Effector memory CD4-positive, alpha-beta T cell (primary cell): ENCODE results near the gene COL10A1.

Experiments used
- DNase-seq, 3 donors: peaks; one replicate each; pipeline ENCODE4 v3.0.0-alpha.2; 2020
- H3K27ac ChIP-seq: 2 replicates; pipeline ENCODE4 v1.7.0; 2013; ENCODE audit warnings: mild to moderate bottlenecking, low read length, moderate library complexity; ENCODE audit not compliant: insufficient read depth, poor library complexity, severe bottlenecking
- H3K27me3 ChIP-seq: replicated peaks from 2 replicates; pipeline ENCODE4 v1.7.0; 2013; ENCODE audit warnings: mild to moderate bottlenecking, low read length; ENCODE audit not compliant: insufficient read depth, control insufficient read depth, poor library complexity, severe bottlenecking
- H3K36me3 ChIP-seq: 2 replicates; pipeline ENCODE4 v1.7.0; 2013; ENCODE audit warnings: mild to moderate bottlenecking, low read length, moderate library complexity; ENCODE audit not compliant: control insufficient read depth, insufficient read depth
- H3K4me1 ChIP-seq: 2 replicates; pipeline ENCODE4 v1.7.0; 2013; ENCODE audit warnings: low read length, mild to moderate bottlenecking; ENCODE audit not compliant: control insufficient read depth, insufficient read depth, poor library complexity, severe bottlenecking
- H3K4me3 ChIP-seq: 2 replicates; pipeline ENCODE4 v1.7.0; 2013; ENCODE audit warnings: low read length, low read depth, mild to moderate bottlenecking; ENCODE audit not compliant: insufficient read depth, poor library complexity, severe bottlenecking
- H3K9me3 ChIP-seq: 2 replicates; pipeline ENCODE4 v1.7.0; 2013; ENCODE audit warnings: mild to moderate bottlenecking, low read length, moderate library complexity; ENCODE audit not compliant: control insufficient read depth

COL10A1 gene

GRCh38 chr6:116157391-116157790, 31.5 kb upstream of the COL10A1 start:
- H3K4me1 ChIP-seq, result no peaks in the 10 kb centered on the region
- H3K4me3 ChIP-seq, result no peak overlapping the region
- DNase-seq, result no peak
- no peak overlapping the region for H3K27ac ChIP-seq
- H3K9me3 ChIP-seq, result no peaks in the 10 kb centered on the region
- no peaks in the 10 kb centered on the region for H3K27me3 ChIP-seq
- no peaks in the 10 kb centered on the region for H3K36me3 ChIP-seq

- Histone ChIP-seq H3K36me3 (no peaks in the 10 kb centered on the region), H3K27me3 (no peaks in the 10 kb centered on the region), H3K4me3 (no peak overlapping the region), H3K9me3 (no peaks in the 10 kb centered on the region), H3K27ac (no peak overlapping the region), H3K4me1 (no peaks in the 10 kb centered on the region)
- DNase-seq, result no peak
Measured at GRCh38 chr6:116156405-116157326, 30.7 kb upstream of the COL10A1 start.

GRCh38 chr6:116154887-116155286, 29.0 kb upstream of the COL10A1 start:
- H3K4me3 ChIP-seq, result no peak overlapping the region
- H3K4me1 ChIP-seq, result no peaks in the 10 kb centered on the region
- H3K36me3 ChIP-seq, result no peaks in the 10 kb centered on the region
- no peak for DNase-seq
- H3K27ac ChIP-seq, result no peak overlapping the region
- H3K9me3 ChIP-seq, result no peaks in the 10 kb centered on the region
- no peaks in the 10 kb centered on the region for H3K27me3 ChIP-seq

- no peaks in the 10 kb centered on the region for H3K36me3 ChIP-seq
- no peaks in the 10 kb centered on the region for H3K4me1 ChIP-seq
- H3K27ac ChIP-seq, result no peak overlapping the region
- DNase-seq, result no peak
- no peaks in the 10 kb centered on the region for H3K9me3 ChIP-seq
- no peak overlapping the region for H3K4me3 ChIP-seq
- no peaks in the 10 kb centered on the region for H3K27me3 ChIP-seq
Measured at GRCh38 chr6:116152620-116153019, 26.7 kb upstream of the COL10A1 start.

GRCh38 chr6:116145803-116146675, 20.1 kb upstream of the COL10A1 start:
- no peaks in the 10 kb centered on the region for H3K4me1 ChIP-seq
- H3K27ac ChIP-seq, result no peak overlapping the region

GRCh38 chr6:116144605-116145004, 18.7 kb upstream of the COL10A1 start:
- H3K9me3 ChIP-seq, result no peaks in the 10 kb centered on the region
- no peaks in the 10 kb centered on the region for H3K36me3 ChIP-seq
- H3K27ac ChIP-seq, result no peak overlapping the region
- no peaks in the 10 kb centered on the region for H3K4me1 ChIP-seq
- no peak overlapping the region for H3K4me3 ChIP-seq
- no peak for DNase-seq
- H3K27me3 ChIP-seq, result no peaks in the 10 kb centered on the region

More at GRCh38 chr6:116145803-116146675, 20.1 kb upstream of the COL10A1 start:
- no peaks in the 10 kb centered on the region for H3K36me3 ChIP-seq
- H3K27me3 ChIP-seq, result no peaks in the 10 kb centered on the region
- no peak for DNase-seq
- no peak overlapping the region for H3K4me3 ChIP-seq
- no peaks in the 10 kb centered on the region for H3K9me3 ChIP-seq

GRCh38 chr6:116139917-116140316, 14.0 kb upstream of the COL10A1 start:
- no peaks in the 10 kb centered on the region for H3K9me3 ChIP-seq
- no peak for DNase-seq
- no peaks in the 10 kb centered on the region for H3K4me1 ChIP-seq
- no peaks in the 10 kb centered on the region for H3K27me3 ChIP-seq
- H3K4me3 ChIP-seq, result no peak overlapping the region
- H3K36me3 ChIP-seq, result peaks cover 2% of the 10 kb centered on the region
- no peak overlapping the region for H3K27ac ChIP-seq

- Histone ChIP-seq H3K4me3 (no peak overlapping the region), H3K9me3 (no peaks in the 10 kb centered on the region), H3K36me3 (peaks cover 2% of the 10 kb centered on the region), H3K27me3 (no peaks in the 10 kb centered on the region), H3K4me1 (no peaks in the 10 kb centered on the region), H3K27ac (no peak overlapping the region)
- DNase-seq, result no peak
Measured at GRCh38 chr6:116136933-116137340, 11.0 kb upstream of the COL10A1 start.

- H3K36me3 ChIP-seq, result peaks cover 2% of the 10 kb centered on the region
- DNase-seq, result no peak
- H3K27ac ChIP-seq, result no peak overlapping the region
- H3K27me3 ChIP-seq, result no peaks in the 10 kb centered on the region
- H3K4me3 ChIP-seq, result no peak overlapping the region
- H3K4me1 ChIP-seq, result no peaks in the 10 kb centered on the region
- H3K9me3 ChIP-seq, result no peaks in the 10 kb centered on the region
Measured at GRCh38 chr6:116136373-116136772, 10.4 kb upstream of the COL10A1 start.

GRCh38 chr6:116133453-116133852, 7.5 kb upstream of the COL10A1 start:
- no peaks in the 10 kb centered on the region for H3K27me3 ChIP-seq
- no peak overlapping the region for H3K27ac ChIP-seq
- H3K4me1 ChIP-seq, result no peaks in the 10 kb centered on the region
- H3K4me3 ChIP-seq, result no peak overlapping the region
- no peak for DNase-seq
- H3K36me3 ChIP-seq, result peaks cover 1% of the 10 kb centered on the region
- no peaks in the 10 kb centered on the region for H3K9me3 ChIP-seq
